Measurements from ENCODE around the gene PHETA1. TPM values are rescaled to one million over a fixed set of nuclear protein-coding genes. Genes with fewer than 3 reads are reported as not detected.

Gene PHETA1
- polyA plus RNA-seq, 1 experiment, result 5.3 TPM

- no peak for DNase-seq (ENCODE audit: low read depth)
- ChIA-PET CTCF (interaction anchor here (0.9 to 7.5 kb wide), 4 partner anchors 11 to 44 kb away, joined by 4 to 40 read pairs (median 4); no protein-coding TSS in a partner anchor), POLR2A (no interaction called here)
- H3K4me3 ChIP-seq (ENCODE audit: low read depth, low read length), result peak overlapping the region; percentile 96
- no peaks in the 10 kb centered on the region for H3K27me3 ChIP-seq (ENCODE audit: control insufficient read depth, insufficient read depth, low read length)
- no peaks in the 10 kb centered on the region for H3K36me3 ChIP-seq (ENCODE audit: control insufficient read depth, insufficient read depth, low read length)
- no peak for TF ChIP-seq CTCF (IDR thresholded peaks at IDR 0.05; ENCODE audit: insufficient read depth, low read depth, low read length)
Measured at GRCh38 chr12:111407377-111408115, 38.7 kb upstream of the PHETA1 start.

- H3K4me3 ChIP-seq (ENCODE audit: low read depth, low read length), result peak overlapping the region; percentile 96
- POLR2A ChIA-PET, result no interaction called here
- CTCF ChIA-PET, result interaction anchor here (1.5 to 7.5 kb wide), 2 partner anchors 10 to 45 kb away, joined by 5 to 40 read pairs; no protein-coding TSS in a partner anchor
- TF ChIP-seq CTCF (IDR thresholded peaks at IDR 0.05; ENCODE audit: insufficient read depth, low read depth, low read length), result no peak
- no peaks in the 10 kb centered on the region for H3K36me3 ChIP-seq (ENCODE audit: control insufficient read depth, insufficient read depth, low read length)
- no peaks in the 10 kb centered on the region for H3K27me3 ChIP-seq (ENCODE audit: control insufficient read depth, insufficient read depth, low read length)
- no peak for DNase-seq (ENCODE audit: low read depth)
Measured at GRCh38 chr12:111406474-111407376, 37.8 kb upstream of the PHETA1 start.

GRCh38 chr12:111405859-111406473, 37.1 kb upstream of the PHETA1 start, which contains the start of gene SH2B3:
SH2B3 (plus strand) TSS chr12:111405923; CDS start chr12:111418146, 12,223 bp downstream.
- Histone ChIP-seq H3K4me3 (ENCODE audit: low read depth, low read length) (peak within 1 kb of the TSS; percentile 96), H3K36me3 (ENCODE audit: control insufficient read depth, insufficient read depth, low read length) (no peaks in the 10 kb centered on the region), H3K27me3 (ENCODE audit: control insufficient read depth, insufficient read depth, low read length) (no peaks in the 10 kb centered on the region)
- POLR2A ChIA-PET, result no interaction called here
- no peak for DNase-seq (ENCODE audit: low read depth)
- CTCF ChIA-PET, result interaction anchor here (1.5 to 7.5 kb wide), 2 partner anchors 9 to 46 kb away, joined by 5 to 40 read pairs; no protein-coding TSS in a partner anchor
- no peak for TF ChIP-seq CTCF (IDR thresholded peaks at IDR 0.05; ENCODE audit: insufficient read depth, low read depth, low read length)

- no peaks in the 10 kb centered on the region for H3K36me3 ChIP-seq (ENCODE audit: control insufficient read depth, insufficient read depth, low read length)
- peak overlapping the region; percentile 96 for H3K4me3 ChIP-seq (ENCODE audit: low read depth, low read length)
- DNase-seq (ENCODE audit: low read depth), result peak; percentile 60
- no peaks in the 10 kb centered on the region for H3K27me3 ChIP-seq (ENCODE audit: control insufficient read depth, insufficient read depth, low read length)
- TF ChIP-seq CTCF (IDR thresholded peaks at IDR 0.05; ENCODE audit: insufficient read depth, low read depth, low read length), result peak; percentile 56
- ChIA-PET CTCF (interaction anchor here (0.8 to 7.5 kb wide), 4 partner anchors 9 to 74 kb away, joined by 3 to 40 read pairs (median 13); no protein-coding TSS in a partner anchor), POLR2A (no interaction called here)
Measured at GRCh38 chr12:111405149-111405858, 36.4 kb upstream of the PHETA1 start.
